GM12892 (cell line): ENCODE measurements around the gene ZDHHC13. TPM values are rescaled to one million over a fixed set of nuclear protein-coding genes. Genes with fewer than 3 reads are reported as not detected.

Experiments
- DNase-seq: peaks from one replicate; pipeline ENCODE4 v3.0.0; 2011; ENCODE audit not compliant: insufficient read length
- FAIRE-seq: peaks from 2 replicates; lab custom pipeline; 2011; peaks lifted over from hg19 to GRCh38; lab: Jason Lieb, UNC
- POLR2A ChIP-seq: IDR thresholded peaks from 2 replicates; pipeline ENCODE4 v1.6.1; 2011; ENCODE audit warnings: low read depth, low read length, control low read depth
- POLR2AphosphoS5 ChIP-seq: IDR thresholded peaks from 2 replicates; pipeline ENCODE4 v1.6.1; 2011; ENCODE audit warnings: low read depth, low read length, control low read depth
- TAF1 ChIP-seq: IDR thresholded peaks from 2 replicates; pipeline ENCODE4 v1.6.1; 2011; ENCODE audit warnings: low read depth, mild to moderate bottlenecking, control low read depth, low read length, borderline replicate concordance
- polyA plus RNA-seq: library from polyadenylated mRNA; unstranded; fragments of >200 nt; gene quantifications from one replicate; pipeline ENCODE4 v1.2.1, GENCODE V29; 2012; ENCODE audit warnings: missing spikeins, inconsistent platforms; ENCODE audit not compliant: missing spikeins

Gene ZDHHC13, protein sequence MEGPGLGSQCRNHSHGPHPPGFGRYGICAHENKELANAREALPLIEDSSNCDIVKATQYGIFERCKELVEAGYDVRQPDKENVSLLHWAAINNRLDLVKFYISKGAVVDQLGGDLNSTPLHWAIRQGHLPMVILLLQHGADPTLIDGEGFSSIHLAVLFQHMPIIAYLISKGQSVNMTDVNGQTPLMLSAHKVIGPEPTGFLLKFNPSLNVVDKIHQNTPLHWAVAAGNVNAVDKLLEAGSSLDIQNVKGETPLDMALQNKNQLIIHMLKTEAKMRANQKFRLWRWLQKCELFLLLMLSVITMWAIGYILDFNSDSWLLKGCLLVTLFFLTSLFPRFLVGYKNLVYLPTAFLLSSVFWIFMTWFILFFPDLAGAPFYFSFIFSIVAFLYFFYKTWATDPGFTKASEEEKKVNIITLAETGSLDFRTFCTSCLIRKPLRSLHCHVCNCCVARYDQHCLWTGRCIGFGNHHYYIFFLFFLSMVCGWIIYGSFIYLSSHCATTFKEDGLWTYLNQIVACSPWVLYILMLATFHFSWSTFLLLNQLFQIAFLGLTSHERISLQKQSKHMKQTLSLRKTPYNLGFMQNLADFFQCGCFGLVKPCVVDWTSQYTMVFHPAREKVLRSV
- polyA plus RNA-seq: 15.6 TPM

DNA sequence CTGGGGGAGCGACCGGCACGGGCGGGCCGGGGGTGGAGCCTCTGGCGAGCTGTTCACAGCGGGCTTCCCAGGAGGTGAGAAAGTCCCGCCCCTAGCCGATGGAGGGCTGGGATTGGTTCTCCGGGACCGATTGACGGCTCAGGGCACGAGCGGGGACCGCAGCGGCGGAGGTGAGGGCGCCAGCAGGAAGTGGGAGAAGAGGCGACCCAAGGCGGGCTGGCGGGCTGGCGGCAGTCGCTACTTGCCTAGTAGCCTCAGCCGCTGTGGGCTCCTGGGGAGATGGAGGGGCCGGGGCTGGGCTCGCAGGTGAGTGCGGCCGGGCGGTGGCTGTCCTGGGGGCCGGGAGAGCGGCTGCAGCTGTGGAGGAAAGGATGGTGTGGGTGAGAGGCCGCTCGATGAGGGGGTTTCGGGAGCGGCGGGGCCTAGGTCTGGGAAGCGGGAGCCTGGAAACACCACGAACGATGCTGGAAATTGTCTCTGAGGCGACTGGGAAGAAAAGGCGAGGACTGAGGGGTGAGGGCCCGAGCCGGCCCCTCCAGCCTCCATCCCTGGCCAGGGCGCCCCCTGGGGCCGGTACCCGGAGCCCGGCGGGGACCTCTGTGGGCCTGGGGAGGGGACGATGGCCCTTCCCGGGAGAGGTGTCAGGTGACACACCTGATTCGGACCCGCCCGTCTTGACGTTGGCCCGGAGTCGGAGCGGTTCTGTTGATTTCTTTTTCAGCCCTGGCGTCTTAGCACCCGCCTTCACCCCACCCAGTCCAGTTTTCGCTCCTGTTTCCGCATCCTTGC lies at the start of gene ZDHHC13:
ZDHHC13 (plus strand) TSS at position 198 of the 789 bp plus-strand sequence; CDS start at position 280, 82 bp downstream.
- TF ChIP-seq POLR2AphosphoS5: peak; percentile 59
- peak; percentile 60; the same call in 1 of the 2 replicates for TF ChIP-seq TAF1
- peak; percentile 90 for TF ChIP-seq POLR2A
- FAIRE-seq: peak; percentile 100

DNA sequence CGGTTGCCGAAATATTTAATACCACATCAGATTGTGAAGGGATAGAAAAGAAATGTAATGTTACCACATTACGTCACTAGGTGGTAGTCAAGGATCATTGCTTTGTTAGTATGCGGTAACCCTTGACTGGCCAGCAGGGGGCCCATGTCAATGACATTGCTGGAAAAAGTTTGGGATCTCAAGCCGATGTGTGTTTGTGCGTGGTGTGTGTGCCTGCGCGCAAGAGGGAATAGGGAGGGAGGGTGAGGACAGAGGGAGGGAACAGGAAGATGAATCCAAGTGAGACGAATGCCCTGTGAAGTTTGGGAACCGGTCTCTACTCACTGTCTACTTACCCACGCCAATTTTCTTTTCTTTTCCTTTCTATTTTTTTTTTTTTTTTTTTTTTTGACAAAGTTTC lies 45.7 kb upstream of the ZDHHC13 start:
- no peak for TF ChIP-seq POLR2AphosphoS5
- TF ChIP-seq POLR2A: no peak
- TF ChIP-seq TAF1: no peak
- FAIRE-seq: peak; percentile 98

More for the DNA sequence above, at the start of gene ZDHHC13:
- peak; percentile 99 for DNase-seq

DNA sequence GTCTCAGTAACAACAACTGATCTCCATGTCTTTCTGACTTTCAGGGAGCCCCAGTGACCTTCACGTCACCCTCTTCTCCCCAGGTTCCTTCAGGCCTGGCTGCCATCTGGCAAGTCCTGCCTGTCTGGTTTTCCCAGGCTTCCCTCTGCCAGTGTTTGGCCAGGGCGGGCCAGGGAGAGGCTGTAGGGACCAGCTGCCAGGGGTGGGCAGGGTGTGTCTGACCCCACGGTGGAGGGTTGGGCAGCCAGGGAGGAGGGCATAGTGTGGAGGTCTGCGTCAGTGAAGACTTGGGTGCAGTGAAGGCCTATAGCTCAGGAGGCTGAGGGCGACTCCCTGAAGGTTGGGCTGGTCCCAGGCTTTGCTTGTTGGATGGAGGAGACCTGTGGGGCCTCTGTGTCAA lies 44.5 kb upstream of the ZDHHC13 start:
- no peak for FAIRE-seq
- DNase-seq: no peak
- TF ChIP-seq TAF1 (no peak), POLR2AphosphoS5 (no peak), POLR2A (no peak)

More for the DNA sequence above, 45.7 kb upstream of the ZDHHC13 start:
- peak; percentile 25 for DNase-seq

DNA sequence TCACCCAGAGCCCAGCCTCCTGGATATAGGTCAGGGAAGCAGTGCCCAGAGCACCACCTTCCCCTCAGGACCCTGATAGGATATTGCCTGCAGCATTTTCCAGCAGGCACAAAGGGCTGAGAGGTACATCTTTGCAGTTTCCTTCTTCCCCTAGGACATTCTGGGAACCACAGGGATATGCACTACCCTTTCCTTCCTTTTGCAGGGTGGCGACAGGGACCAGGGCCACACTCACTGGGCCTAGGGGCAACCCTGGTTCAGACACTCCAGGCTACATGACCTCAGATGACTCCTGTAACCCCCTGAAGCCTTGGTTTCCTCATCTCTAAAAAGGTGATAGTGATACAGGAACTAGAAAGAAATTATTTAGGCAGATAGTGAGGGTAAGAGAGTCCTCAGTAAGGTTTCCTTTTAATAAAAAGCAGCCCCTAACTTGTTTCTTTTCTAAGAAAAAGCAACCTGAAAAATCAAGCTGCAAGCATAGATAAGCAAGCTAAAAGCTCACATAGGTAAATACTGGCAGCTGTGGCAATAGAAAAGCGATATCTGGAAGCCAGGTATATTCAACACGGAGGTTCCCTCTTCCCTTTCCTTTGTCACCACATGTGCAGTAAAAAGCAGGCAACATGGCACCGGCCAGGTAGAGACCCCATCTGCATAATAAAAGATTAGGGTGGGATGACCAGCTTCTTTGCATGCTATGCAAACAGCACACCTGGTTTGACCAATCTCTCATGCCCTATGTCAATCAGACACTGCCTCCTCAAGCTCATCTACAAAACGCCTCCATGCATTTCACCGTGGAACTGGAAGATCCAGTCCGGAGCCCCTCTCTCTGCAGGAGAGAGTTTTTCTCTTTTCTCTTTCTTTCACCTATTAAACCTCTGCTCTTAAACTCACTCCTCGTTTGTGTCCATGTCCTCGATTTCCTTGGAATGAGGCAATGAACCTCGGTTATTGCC lies 43.2 kb upstream of the ZDHHC13 start:
- no peak for TF ChIP-seq POLR2A
- DNase-seq (no peak), FAIRE-seq (no peak)

DNA sequence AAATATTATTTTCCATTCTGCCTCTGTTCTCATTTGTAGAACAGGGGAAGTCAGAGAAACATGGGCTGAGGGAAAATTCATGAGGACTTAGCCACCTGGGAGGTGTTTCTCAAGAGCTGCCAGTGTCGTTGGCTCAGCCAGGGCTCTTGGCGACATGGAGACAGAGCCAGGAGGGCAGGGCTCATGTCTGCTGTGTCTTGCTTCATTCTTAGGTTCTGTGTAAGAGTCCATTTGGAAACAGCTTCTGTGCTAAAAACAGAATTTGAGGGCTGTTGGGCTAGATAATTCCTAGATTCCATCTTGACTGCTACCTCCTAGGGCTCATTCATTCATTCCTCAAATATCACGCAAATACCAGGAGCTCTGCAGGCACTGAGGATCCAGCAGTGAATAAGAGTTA lies 41.3 kb upstream of the ZDHHC13 start:
- FAIRE-seq: no peak

DNA sequence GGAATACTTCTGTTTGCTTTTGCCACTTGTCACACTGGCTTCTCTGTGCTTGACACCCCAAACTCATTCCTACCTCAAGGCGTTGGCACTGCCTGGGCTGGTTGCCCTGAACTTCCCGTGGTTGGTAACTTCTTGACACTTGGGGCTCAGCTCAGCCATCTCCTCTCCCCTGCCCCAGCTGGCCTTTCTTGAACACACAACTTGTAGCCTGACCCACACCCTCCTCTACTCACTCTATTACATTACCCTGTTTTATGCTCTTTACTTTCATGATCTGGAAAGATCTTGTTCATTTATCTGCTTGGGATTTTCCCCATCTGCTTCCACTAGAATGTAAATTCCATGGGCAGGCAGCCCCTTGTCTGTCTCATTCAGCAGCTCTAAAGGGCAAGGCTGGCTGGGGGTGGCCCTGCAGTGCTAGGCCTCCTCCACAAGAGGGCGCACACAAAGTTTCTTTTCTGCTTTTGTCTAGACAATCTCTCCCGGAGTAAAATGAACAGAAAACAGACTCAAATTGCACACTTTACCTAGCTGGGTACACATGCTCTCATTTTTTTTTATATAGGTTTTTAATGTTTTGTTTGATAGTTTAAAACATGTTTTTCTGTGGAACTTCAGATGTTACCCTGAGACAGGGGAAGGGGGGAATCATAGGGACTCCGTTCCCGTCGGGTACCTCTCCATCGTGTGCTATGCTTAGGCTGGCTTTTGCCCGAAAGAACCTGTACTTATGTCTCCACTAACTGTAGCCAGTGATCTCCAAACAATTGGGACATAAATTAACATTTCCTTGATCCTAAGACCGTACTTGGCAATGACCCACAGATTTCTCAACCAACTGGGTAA lies 40.0 kb upstream of the ZDHHC13 start:
- TF ChIP-seq POLR2A: no peak
- no peak for TF ChIP-seq POLR2AphosphoS5
- TF ChIP-seq TAF1: no peak
- peak; percentile 28 for DNase-seq
- FAIRE-seq: peak; percentile 90

More for the DNA sequence above, 41.3 kb upstream of the ZDHHC13 start:
- DNase-seq: no peak
- TF ChIP-seq TAF1: no peak
- TF ChIP-seq POLR2A: no peak
- no peak for TF ChIP-seq POLR2AphosphoS5

DNA sequence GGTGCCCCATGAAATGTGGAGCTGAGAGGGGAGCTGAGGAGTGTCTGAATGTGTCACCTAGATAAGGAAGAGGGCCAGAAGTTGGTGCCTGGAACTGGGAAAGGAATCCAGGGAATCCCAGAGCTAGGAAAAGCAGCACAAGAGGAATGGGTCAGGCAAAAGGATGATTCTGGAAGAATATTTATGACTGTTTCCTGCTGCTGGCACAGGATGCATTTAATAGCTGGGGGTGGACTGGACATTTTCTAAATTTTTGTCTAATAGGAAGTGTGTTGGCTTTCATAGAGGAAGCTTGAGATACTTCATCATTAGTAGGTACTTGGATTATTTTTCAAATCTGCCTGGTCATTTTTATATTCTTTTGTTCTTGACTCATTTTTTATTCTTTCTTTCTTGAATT lies 39.0 kb upstream of the ZDHHC13 start:
- no peak for DNase-seq
- no peak for FAIRE-seq

DNA sequence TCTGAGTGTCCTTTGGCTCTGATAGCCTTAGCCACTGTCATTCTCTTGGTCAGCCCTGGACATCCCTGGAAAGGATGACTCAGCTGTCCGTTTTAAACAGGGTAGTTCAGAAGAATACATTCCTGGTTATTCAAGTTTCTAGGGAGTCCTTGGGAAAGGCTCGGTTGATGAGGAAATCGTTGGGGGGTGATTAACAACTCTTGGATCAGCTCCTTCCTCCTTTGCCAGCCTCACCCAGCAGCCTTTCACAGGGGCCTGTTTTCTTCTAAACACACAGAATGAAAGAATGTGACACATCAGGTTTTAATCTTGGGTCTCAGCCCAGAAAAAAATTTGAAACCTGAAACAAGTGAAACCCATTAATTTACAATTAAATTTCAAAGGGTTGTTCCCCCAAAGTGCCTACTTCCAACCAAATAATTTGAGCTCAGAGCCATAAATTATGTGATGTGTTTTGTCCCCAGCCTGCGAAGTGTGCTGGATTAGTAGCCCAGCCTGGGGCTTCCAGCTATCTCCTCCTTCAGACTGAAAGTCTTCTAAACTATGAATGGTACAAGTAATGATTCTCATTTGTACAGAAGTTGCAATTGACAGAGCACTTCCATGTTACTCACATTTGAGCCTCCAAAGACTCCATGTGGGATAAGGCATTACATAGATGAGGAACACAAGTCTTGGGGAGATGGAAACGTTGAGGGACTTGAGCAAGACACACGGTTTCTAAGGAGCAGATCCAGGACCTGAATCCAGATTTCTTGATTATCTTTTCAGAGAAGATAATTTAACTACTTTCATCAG lies 37.1 kb upstream of the ZDHHC13 start:
- DNase-seq (no peak), FAIRE-seq (no peak)
- TF ChIP-seq POLR2AphosphoS5 (no peak), TAF1 (no peak), POLR2A (no peak)

More for the DNA sequence above, 39.0 kb upstream of the ZDHHC13 start:
- TF ChIP-seq TAF1: no peak
- TF ChIP-seq POLR2A: no peak
- no peak for TF ChIP-seq POLR2AphosphoS5

DNA sequence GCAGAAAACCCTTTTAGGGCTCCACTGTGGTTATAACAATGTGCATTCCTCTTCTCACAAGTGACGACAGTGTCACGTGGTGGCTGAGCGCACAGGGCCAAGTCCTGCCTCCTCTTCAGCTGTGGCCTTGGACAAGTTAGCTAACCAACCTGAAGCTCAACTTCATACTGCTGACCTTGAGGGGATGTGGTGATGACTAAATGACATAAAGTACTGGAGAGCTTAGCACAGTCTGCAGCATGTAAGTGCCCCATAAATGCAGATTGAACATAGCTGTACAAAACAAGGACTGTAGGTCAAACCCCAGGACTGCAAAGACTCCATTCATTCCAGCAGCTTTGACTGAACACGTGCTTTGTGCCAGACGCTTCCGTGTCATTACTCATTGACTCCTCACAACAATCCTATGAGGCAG lies 36.4 kb upstream of the ZDHHC13 start:
- no peak for FAIRE-seq
- DNase-seq: no peak
- TF ChIP-seq TAF1 (no peak), POLR2A (no peak), POLR2AphosphoS5 (no peak)
